ENCODE measurements around the gene DOCK9.

GRCh38 chr13:98845742-98846141, 132.1 kb downstream of the DOCK9 start:
- TF ChIP-seq, protein P1, sequence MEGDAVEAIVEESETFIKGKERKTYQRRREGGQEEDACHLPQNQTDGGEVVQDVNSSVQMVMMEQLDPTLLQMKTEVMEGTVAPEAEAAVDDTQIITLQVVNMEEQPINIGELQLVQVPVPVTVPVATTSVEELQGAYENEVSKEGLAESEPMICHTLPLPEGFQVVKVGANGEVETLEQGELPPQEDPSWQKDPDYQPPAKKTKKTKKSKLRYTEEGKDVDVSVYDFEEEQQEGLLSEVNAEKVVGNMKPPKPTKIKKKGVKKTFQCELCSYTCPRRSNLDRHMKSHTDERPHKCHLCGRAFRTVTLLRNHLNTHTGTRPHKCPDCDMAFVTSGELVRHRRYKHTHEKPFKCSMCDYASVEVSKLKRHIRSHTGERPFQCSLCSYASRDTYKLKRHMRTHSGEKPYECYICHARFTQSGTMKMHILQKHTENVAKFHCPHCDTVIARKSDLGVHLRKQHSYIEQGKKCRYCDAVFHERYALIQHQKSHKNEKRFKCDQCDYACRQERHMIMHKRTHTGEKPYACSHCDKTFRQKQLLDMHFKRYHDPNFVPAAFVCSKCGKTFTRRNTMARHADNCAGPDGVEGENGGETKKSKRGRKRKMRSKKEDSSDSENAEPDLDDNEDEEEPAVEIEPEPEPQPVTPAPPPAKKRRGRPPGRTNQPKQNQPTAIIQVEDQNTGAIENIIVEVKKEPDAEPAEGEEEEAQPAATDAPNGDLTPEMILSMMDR (IDR thresholded peaks at IDR 0.05; ENCODE audit: poor library complexity), result no peak
- TF ChIP-seq EZH2 (IDR thresholded peaks at IDR 0.05; ENCODE audit: borderline replicate concordance) (no peak), EZH2phosphoT487 (IDR thresholded peaks at IDR 0.05; ENCODE audit: low read depth, severe bottlenecking, unreplicated experiment) (no peak)

Measured in hepatocyte (in vitro differentiated cells).